ENCODE data around the gene NCAPD3.
"Not testable (repeated sequence)": the region's sequence is repeated elsewhere in the genome, so short reads cannot be mapped to it uniquely, and the experiment has no call there.

Gene NCAPD3

GRCh38 chr11:134131628-134132244 lies 92.0 kb downstream of the NCAPD3 start:
- DNase-seq (ENCODE audit: low read depth in 2 of 2): no peak

DNA sequence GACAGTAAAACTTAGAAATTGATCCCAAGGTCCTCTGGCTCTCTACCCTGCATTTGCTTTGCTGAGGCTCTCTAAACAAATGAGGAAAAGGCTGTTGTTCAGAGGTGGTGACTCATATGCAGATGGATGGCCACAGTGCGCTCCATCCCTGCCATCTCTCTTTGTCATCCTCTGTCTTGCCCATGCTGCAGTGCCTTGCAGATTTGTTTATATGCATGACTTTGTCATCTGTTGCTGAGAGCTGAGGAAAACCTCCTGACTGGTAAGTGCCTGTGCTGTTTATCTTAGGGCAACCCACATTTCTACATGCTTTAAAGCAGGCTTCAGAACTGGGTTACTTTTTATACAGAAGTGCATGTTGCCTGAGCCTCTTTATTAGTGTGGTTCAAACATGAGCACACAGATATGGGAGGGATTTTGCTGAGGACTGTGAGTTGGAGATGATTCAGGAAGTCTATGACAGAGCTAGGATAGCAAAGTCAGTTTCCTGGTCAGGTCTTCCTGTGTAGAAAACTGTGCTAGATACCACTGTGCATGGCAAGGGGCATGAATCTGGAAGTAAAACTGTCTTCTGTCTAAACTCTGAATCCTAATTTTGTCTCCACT lies 97.4 kb downstream of the NCAPD3 start:
- DNase-seq (ENCODE audit: low read depth in 2 of 2): no peak

GRCh38 chr11:134125507-134125906 lies 98.3 kb downstream of the NCAPD3 start:
- DNase-seq (ENCODE audit: low read depth in 2 of 2): no peak

DNA sequence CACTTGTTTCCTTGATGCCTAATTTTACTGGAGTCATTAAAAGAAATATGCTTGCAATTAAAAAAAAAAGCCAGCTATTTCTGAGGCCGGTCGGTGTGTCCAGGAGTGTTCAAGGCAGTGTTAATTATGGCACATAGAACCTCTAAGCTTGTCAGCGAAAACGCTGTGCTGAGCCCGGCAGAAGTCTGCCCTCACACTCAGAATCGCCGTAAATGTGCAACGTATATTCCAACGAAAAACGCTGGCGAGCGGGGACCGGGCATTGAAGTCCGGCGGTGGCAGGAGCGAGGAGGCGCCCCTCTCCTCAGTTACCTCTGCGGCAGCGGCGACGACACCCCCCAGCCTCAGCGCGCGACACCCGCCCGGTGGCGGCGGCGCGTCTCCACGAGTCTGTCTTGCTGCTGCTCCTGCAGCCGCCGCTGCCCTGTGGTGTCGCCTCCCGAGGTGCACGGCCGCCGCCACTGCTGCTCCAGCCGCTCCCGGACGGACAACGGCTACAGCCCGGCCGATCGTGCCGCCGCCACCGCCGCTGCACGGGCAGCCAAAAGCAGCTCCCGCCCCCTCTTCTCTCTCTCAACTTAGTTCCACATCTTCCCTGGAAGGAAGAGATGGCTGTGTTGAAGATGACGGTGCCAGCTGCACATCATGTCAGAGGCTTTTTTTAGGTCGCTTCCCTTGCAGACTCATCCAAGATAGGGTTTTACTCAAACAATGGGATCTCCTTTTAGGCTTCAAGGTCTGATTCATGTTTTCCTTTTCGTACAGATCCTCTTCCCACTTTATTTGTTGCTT lies 98.9 kb downstream of the NCAPD3 start:
- DNase-seq (ENCODE audit: low read depth in 2 of 2): no peak

- no peak for DNase-seq (ENCODE audit: low read depth in 2 of 2)
Observed at GRCh38 chr11:134120921-134121526, 102.7 kb downstream of the NCAPD3 start.

GRCh38 chr11:134120143-134120850 lies 103.5 kb downstream of the NCAPD3 start:
- DNase-seq (ENCODE audit: low read depth in 2 of 2): no peak

DNA sequence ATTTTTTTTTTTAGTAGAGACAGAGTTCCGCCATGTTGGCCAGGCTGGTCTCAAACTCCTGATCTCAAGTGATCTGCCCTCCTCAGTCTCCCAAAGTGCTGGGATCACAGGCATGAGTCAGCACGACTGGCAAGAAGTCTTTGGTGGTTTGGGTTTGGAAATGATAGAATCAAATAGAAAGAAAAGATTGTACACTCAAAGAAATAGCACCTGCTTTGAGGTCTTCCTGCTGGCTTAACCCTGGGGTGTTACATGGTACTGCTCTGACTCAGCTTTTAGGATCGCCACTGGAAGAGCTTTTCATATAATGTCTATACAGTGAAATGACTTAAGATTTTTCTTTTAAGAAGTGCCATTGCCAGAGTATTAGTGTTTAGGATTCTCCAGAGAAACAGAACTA lies 104.7 kb downstream of the NCAPD3 start:
- no peak for DNase-seq (ENCODE audit: low read depth in 2 of 2)

DNA sequence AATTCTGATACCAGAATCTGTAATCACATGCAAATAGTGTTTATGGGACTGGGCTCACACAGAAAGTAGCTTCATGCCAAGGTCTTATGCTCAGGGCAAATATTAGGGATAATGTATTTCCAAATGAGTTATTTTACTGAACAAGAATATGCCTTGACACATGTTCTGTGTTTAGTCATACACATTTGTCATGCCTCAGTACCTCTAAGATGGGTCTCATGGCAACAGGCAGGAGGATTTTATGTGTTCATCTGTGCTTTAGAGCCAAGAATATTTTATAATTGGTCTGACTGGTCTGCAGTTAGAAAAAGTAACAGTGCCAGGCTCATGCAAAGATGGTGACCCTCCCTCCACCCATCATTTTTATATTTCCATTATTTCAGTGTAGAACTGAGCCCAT lies 105.8 kb downstream of the NCAPD3 start:
- no peak for DNase-seq (ENCODE audit: low read depth in 2 of 2)

GRCh38 chr11:134116210-134116609 lies 107.6 kb downstream of the NCAPD3 start:
- no peak for DNase-seq (ENCODE audit: low read depth in 2 of 2)

DNA sequence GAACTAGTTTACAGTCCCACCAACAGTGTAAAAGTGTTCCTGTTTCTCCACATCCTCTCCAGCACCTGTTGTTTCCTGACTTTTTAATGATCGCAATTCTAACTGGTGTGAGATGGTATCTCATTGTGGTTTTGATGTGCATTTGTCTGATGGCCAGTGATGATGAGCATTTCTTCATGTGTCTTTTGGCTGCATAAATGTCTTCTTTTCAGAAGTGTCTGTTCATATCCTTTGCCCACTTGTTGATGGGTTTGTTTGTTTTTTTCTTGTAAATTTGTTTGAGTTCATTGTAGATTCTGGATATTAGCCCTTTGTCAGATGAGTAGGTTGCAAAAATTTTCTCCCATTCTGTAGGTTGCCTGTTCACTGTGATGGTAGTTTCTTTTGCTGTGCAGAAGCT lies 110.0 kb downstream of the NCAPD3 start:
- DNase-seq (ENCODE audit: low read depth in 2 of 2): not testable (repeated sequence)

- DNase-seq (ENCODE audit: low read depth in 2 of 2): no peak
Observed at GRCh38 chr11:134110252-134110815, 113.4 kb downstream of the NCAPD3 start.
